K562 (cell line): ENCODE results near the gene MOK. TPM values are rescaled to one million over a fixed set of nuclear protein-coding genes. Genes with fewer than 3 reads are reported as not detected.

Experiments
- ATAC-seq: fragments of 200-7000 bp; cut with Tn5 transposase; 3 replicates; pipeline ENCODE4 v1.9.1; 2020; ENCODE audit warnings: moderate library complexity
- BruUV-seq: library from RNA; stranded (reverse); fragments of 400-500 nt; replicated peaks from 2 replicates; lab custom pipeline; 2021; lab: Mats Ljungman, UMichigan
- CTCF ChIA-PET: fragments of 300-600 bp; formaldehyde crosslinking; extraction: SDS; loops from one replicate; lab custom pipeline; 2021; ENCODE audit warnings: low intra/inter-chr PET ratio; lab: Yijun Ruan, JAX
- POLR2A ChIA-PET: fragments of 300-600, 350-650 bp; sonication (Branson Sonifier 250); formaldehyde crosslinking; extraction: SDS; loops from one replicate; lab custom pipeline; 2021; ENCODE audit warnings: antibody characterized with exemption, inconsistent platforms; lab: Yijun Ruan, JAX
- DNase-seq, 4 experiments: peaks; one replicate each; pipeline versions ENCODE4 v3.0.0 to v3.0.0-alpha.2; 2011 to 2018; ENCODE audit warnings: low spot score in 3 of 4, mixed read lengths in 3 of 4; ENCODE audit errors: extremely low read depth in 1 of 4
- FAIRE-seq: peaks from 2 replicates; lab custom pipeline; 2011; peaks lifted over from hg19 to GRCh38; lab: Jason Lieb, UNC
- H2AFZ ChIP-seq: 2 replicates; pipeline ENCODE4 v1.6.0; 2011; ENCODE audit warnings: low read depth, low read length, control low read depth, inconsistent platforms
- H3K27ac ChIP-seq: fragments of 200-600 bp; 3 replicates; pipeline ENCODE4 v1.8.0; 2011; ENCODE audit warnings: low read depth, mild to moderate bottlenecking, control low read depth, inconsistent platforms, low read length, moderate library complexity, mixed read lengths; ENCODE audit errors: extremely low read depth
- H3K27me3 ChIP-seq, 2 experiments: fragments of 300-600 bp in 1 of 2; 2 replicates in 1 of 2; 3 replicates in 1 of 2; pipeline versions ENCODE4 v1.6.0 to v1.8.0; 2011; ENCODE audit warnings: inconsistent platforms in 2 of 2, low read length in 2 of 2, mild to moderate bottlenecking in 1 of 2, mixed read lengths in 1 of 2, moderate library complexity in 1 of 2; ENCODE audit not compliant: control insufficient read depth in 2 of 2, insufficient read depth in 2 of 2
- H3K36me3 ChIP-seq: fragments of 300-600 bp; 3 replicates; pipeline ENCODE4 v1.8.0; 2011; ENCODE audit warnings: mild to moderate bottlenecking, low read length, inconsistent platforms; ENCODE audit not compliant: control insufficient read depth, insufficient read depth
- H3K4me1 ChIP-seq, 2 experiments: fragments of 200-600 bp in 1 of 2; replicated peaks in 1 of 2; 2 replicates in 1 of 2; 3 replicates in 1 of 2; pipeline versions ENCODE4 v1.5.1 to v1.8.0; 2011; ENCODE audit warnings: inconsistent platforms in 2 of 2, low read length in 2 of 2, mild to moderate bottlenecking in 1 of 2, mixed read lengths in 1 of 2, moderate library complexity in 1 of 2; ENCODE audit not compliant: control insufficient read depth in 2 of 2, insufficient read depth in 2 of 2
- H3K4me2 ChIP-seq: 2 replicates; pipeline ENCODE4 v1.6.1; 2011; ENCODE audit warnings: low read length, control low read depth, inconsistent platforms, mixed read lengths; ENCODE audit not compliant: insufficient read depth
- H3K4me3 ChIP-seq: fragments of 200-600 bp; sonication (generic), shearing (Covaris generic); 2 replicates; pipeline ENCODE4 v1.5.1; 2016; ENCODE audit warnings: control low read depth, inconsistent platforms
- H3K79me2 ChIP-seq: fragments of 200-600 bp; 3 replicates; pipeline ENCODE4 v1.8.0; 2011; ENCODE audit warnings: low read length, inconsistent platforms; ENCODE audit not compliant: control insufficient read depth, insufficient read depth
- H3K9ac ChIP-seq, 2 experiments: 2 replicates each; pipeline versions ENCODE4 v1.6.0 to v1.6.1; 2011; ENCODE audit warnings: low read depth in 2 of 2, low read length in 2 of 2, control low read depth in 1 of 2, inconsistent platforms in 1 of 2, mild to moderate bottlenecking in 1 of 2, mixed read lengths in 1 of 2; ENCODE audit not compliant: insufficient read depth in 1 of 2
- H3K9me1 ChIP-seq: one replicate; pipeline ENCODE4 v1.6.0; 2011; ENCODE audit warnings: inconsistent platforms, mild to moderate bottlenecking, low read length, moderate library complexity; ENCODE audit not compliant: control insufficient read depth, insufficient read depth
- H3K9me3 ChIP-seq: replicated peaks from 2 replicates; pipeline ENCODE4 v1.5.1; 2011; ENCODE audit warnings: low read depth, low read length, inconsistent platforms; ENCODE audit not compliant: control insufficient read depth, insufficient read depth
- H4K20me1 ChIP-seq: replicated peaks from 2 replicates; pipeline ENCODE4 v1.6.1; 2011; ENCODE audit warnings: low read length, inconsistent platforms, mixed read lengths; ENCODE audit not compliant: control insufficient read depth, insufficient read depth
- CUX1 ChIP-seq: fragments of 200-800 bp; sonication (Bioruptor generic); IDR thresholded peaks from 2 replicates; pipeline ENCODE4 v1.6.1; 2016; ENCODE audit warnings: missing genetic modification characterization, missing compliant biosample characterization
- FOXK1 ChIP-seq: sonication (generic); formaldehyde crosslinking; IDR thresholded peaks from 2 replicates; pipeline ENCODE4 v1.8.0; 2022; ENCODE audit warnings: missing genetic modification reagents, mild to moderate bottlenecking, borderline replicate concordance
- HMG20B ChIP-seq: fragments of 250-450 bp; sonication (Bioruptor Pico); IDR thresholded peaks from 2 replicates; pipeline ENCODE4 v1.5.0; 2021; ENCODE audit warnings: mild to moderate bottlenecking
- ILF3 ChIP-seq: fragments of 450-650 bp; IDR thresholded peaks from 2 replicates; pipeline ENCODE4 v1.6.1; 2018; ENCODE audit warnings: antibody characterized with exemption, mild to moderate bottlenecking, moderate library complexity, borderline replicate concordance
- ILK ChIP-seq: fragments of 450-650 bp; IDR thresholded peaks from 2 replicates; pipeline ENCODE4 v1.6.1; 2016; ENCODE audit warnings: missing genetic modification characterization, low read depth, mild to moderate bottlenecking, missing compliant biosample characterization, moderate library complexity, borderline replicate concordance
- KAT7 ChIP-seq: sonication (generic); formaldehyde crosslinking; IDR thresholded peaks from 2 replicates; pipeline ENCODE4 v1.8.0; 2022; ENCODE audit warnings: missing genetic modification reagents, mild to moderate bottlenecking, borderline replicate concordance
- POLR2A ChIP-seq: fragments of 450-650 bp; conservative IDR thresholded peaks from 2 replicates; pipeline ENCODE4 v1.6.1; 2016
- SMAD3 ChIP-seq: fragments of 450-650 bp; formaldehyde crosslinking; conservative IDR thresholded peaks from 2 replicates; pipeline ENCODE4 v1.4.0; 2020; ENCODE audit warnings: mild to moderate bottlenecking
- ZNF707 ChIP-seq: fragments of 250-450 bp; sonication (Bioruptor Pico); conservative IDR thresholded peaks from 2 replicates; pipeline ENCODE4 v1.8.0; 2022; ENCODE audit warnings: inconsistent platforms, mild to moderate bottlenecking, moderate library complexity
- ZNF717 ChIP-seq: fragments of 250-450 bp; sonication (Bioruptor Pico); IDR thresholded peaks from 2 replicates; pipeline ENCODE4 v1.5.0; 2021
- WGBS: fragments of 100-300 bp; shearing (Covaris generic); methylation state at CpG from one replicate; pipeline ENCODE4 v1.1.6; 2016; ENCODE audit warnings: low coverage, mixed read lengths; ENCODE audit not compliant: insufficient coverage; ENCODE audit errors: missing lambda C conversion rate; 5-methylcytosine and 5-hydroxymethylcytosine counted together
- in situ Hi-C: fragments of 300-500 bp; cut with MboI; formaldehyde crosslinking; loops from 4 replicates; pipeline ENCODE4 v1.15.0; 2018; ENCODE audit warnings: inconsistent platforms, mixed read lengths
- intact Hi-C: fragments of 100-400 bp; cut with micrococcal nuclease; formaldehyde crosslinking; loops from 2 replicates; pipeline ENCODE4 v1.14.2; 2022
- polyA plus RNA-seq, 8 experiments: library from polyadenylated mRNA; depleted of rRNA in 4 of 8; stranded (reverse) in 5 of 8; unstranded in 3 of 8; fragments of >200 nt; fragmentation: Nextera tagmentation in 2 of 8; fragmentation: Illumina TruSeq in 1 of 8; extraction: Ambion mirVana in 2 of 8; extraction: Trizol in 1 of 8; gene quantifications; 2 replicates each; pipeline versions ENCODE4 v1.2.1 to v1.2.3, GENCODE V29; 2011 to 2014; ENCODE audit warnings: inconsistent platforms in 1 of 8, missing spikeins in 1 of 8
- total RNA-seq, 7 experiments: library from RNA; depleted of rRNA in 6 of 7; stranded (reverse); fragments of >200 nt in 6 of 7; fragmentation: Illumina TruSeq in 2 of 7; extraction: Trizol in 2 of 7; gene quantifications; 2 replicates each; pipeline versions ENCODE4 v1.2.1 to v1.2.3, GENCODE V29; 2011 to 2021; ENCODE audit warnings: low replicate concordance in 1 of 7
- TF ChIP-seq, protein P1 (sequence below): fragments of 450-650 bp; IDR thresholded peaks from 2 replicates; pipeline ENCODE4 v1.6.1; 2018; ENCODE audit warnings: mild to moderate bottlenecking, low read depth; ENCODE audit not compliant: partially characterized antibody

Gene MOK
- total and polyA plus RNA-seq, 9 of the 15 experiments (the other 6 are each of a cell fraction or from before 2014, with no cell fraction given), result 1.3 to 8.4 (median 5.3) TPM

GRCh38 chr14:102222009-102222575, 82.9 kb downstream of the MOK start:
- FAIRE-seq (no peak), ATAC-seq (no peak), DNase-seq (no peak)
- H3K4me1 ChIP-seq, result peaks cover 0 to 9% of the 10 kb centered on the region in 2 experiments; a peak in 2 of 5 replicates
- no peak overlapping the region for H3K27ac ChIP-seq
- CTCF ChIA-PET, result no interaction called here
- no peaks in the 10 kb centered on the region for H3K27me3 ChIP-seq
- no TSS peak for BruUV-seq
- in situ Hi-C loops, result no loop called here
- no peaks in the 10 kb centered on the region for H4K20me1 ChIP-seq
- no peaks in the 10 kb centered on the region for H3K79me2 ChIP-seq
- no peaks in the 10 kb centered on the region for H3K9me3 ChIP-seq
- H3K36me3 ChIP-seq, result 0 out of 3 replicates have a peak, but pooled peaks cover 4% of the 10 kb centered on the region
- TF ChIP-seq ILK (tag) (no peak), CUX1 (CRISPR knock-in tag) (no peak), SMAD3 (CRISPR knock-in tag) (no peak), KAT7 (CRISPR knock-in tag) (no peak), HMG20B (no peak), POLR2A (no peak), ZNF717 (CRISPR knock-in tag) (no peak), ZNF707 (CRISPR knock-in tag) (no peak), FOXK1 (no peak), ILF3 (no peak)
- TF ChIP-seq, protein P1, sequence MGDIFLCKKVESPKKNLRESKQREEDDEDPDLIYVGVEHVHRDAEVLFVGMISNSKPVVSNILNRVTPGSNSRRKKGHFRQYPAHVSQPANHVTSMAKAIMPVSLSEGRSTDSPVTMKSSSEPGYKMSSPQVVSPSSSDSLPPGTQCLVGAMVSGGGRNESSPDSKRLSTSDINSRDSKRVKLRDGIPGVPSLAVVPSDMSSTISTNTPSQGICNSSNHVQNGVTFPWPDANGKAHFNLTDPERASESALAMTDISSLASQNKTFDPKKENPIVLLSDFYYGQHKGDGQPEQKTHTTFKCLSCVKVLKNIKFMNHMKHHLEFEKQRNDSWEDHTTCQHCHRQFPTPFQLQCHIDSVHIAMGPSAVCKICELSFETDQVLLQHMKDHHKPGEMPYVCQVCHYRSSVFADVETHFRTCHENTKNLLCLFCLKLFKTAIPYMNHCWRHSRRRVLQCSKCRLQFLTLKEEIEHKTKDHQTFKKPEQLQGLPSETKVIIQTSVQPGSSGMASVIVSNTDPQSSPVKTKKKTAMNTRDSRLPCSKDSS, result no peak
- WGBS, result 88% methylated on average over 6 of the region's 13 CpGs
- intact Hi-C loops, result no loop called here
- POLR2A ChIA-PET, result no interaction called here
- H3K9ac ChIP-seq, result no peak overlapping the region
- no peaks in the 10 kb centered on the region for H3K9me1 ChIP-seq
- no peak overlapping the region for H3K4me3 ChIP-seq
- H2AFZ ChIP-seq, result no peak overlapping the region
- H3K4me2 ChIP-seq, result no peak overlapping the region
